ENCODE measurements around the gene TRAPPC2B. TPM values are rescaled to one million over a fixed set of nuclear protein-coding genes. Genes with fewer than 3 reads are reported as not detected.
"Not testable (repeated sequence)": the region's sequence is repeated elsewhere in the genome, so short reads cannot be mapped to it uniquely, and the experiment has no call there.

Gene TRAPPC2B
- total RNA-seq, 2 experiments from 2014 or later, result 3.3 to 3.9 TPM

GRCh38 chr19:57348136-57348535 lies 15.2 kb upstream of the TRAPPC2B start:
- CTCF ChIA-PET, result no interaction called here
- intact Hi-C loops (cut with micrococcal nuclease), result no loop called here
- Mint-ChIP-seq H3K27me3 (peaks cover 5% of the 10 kb centered on the region), H3K4me3 (no peak overlapping the region), H3K36me3 (peaks cover 23% of the 10 kb centered on the region), H3K4me1 (ENCODE audit: low read depth) (peaks cover 23% of the 10 kb centered on the region), H3K9me3 (peaks cover 14% of the 10 kb centered on the region), H3K27ac (no peak overlapping the region)
- no peak for DNase-seq
- POLR2A ChIA-PET, result no interaction called here

DNA sequence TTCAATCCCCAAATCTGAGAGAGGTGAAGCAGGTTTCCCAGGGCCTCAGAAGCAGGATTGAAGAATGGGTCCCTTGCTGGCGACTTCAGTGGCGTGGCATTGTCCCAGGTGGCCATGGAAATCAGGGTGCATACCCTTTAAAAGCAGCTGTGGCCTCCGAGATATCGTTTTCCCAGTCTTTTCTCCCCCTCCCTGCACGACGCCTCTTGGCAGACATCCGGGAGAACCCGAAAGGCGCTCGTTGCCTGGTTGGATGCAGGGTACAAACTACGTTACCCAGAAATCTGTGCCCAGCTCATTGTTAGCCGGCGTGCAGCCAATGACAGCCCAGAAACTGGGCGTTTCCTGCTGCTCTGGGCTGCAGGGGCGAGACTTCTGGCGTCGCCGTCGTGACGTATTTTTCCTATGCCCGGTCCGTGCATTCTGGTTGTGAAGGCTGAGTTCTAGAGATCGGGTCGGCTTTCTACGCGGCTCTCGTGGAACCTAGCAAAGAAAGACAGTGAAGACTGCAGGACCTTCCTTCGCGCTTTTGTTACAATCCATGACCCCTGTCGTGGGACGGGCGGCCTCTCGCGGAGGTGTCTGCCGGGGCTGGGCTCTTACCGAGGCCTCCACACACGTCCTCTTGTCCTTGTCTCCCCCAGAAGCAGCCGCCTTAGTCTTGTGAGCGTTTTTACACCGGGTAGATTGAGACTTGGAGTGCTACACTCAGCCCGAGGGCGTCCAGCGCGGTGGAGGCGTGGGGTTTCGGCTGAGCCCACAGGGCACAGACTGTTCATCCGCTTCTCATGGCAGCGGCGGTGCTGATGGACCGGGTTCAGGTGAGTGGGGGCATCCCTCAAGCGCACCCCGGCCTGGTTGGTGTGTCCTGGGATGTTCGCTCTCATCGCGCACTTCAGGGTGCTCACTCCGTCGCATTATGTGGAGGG lies 12.2 kb upstream of the TRAPPC2B start, which contains the start of gene ZNF304:
ZNF304 (plus strand) TSS at position 395 of the 929 bp plus-strand sequence; CDS start at position 789, 394 bp downstream.
- Mint-ChIP-seq H3K9me3 (peaks cover 42% of the 10 kb centered on the region), H3K27ac (peak within 1 kb of the TSS; percentile 68), H3K4me3 (peak within 1 kb of the TSS; percentile 90), H3K4me1 (ENCODE audit: low read depth) (peaks cover 25% of the 10 kb centered on the region), H3K36me3 (peaks cover 53% of the 10 kb centered on the region), H3K27me3 (peaks cover 5% of the 10 kb centered on the region)
- DNase-seq, result peak; percentile 91
- POLR2A ChIA-PET, result interaction anchor here (1.0 to 1.2 kb wide), 2 partner anchors 12 to 65 kb away, joined by 3 to 7 read pairs; partner anchors contain the start of genes TRAPPC2B and ZNF547
- CTCF ChIA-PET, result no interaction called here
- intact Hi-C loops (cut with micrococcal nuclease), result loop anchor here (1.0 kb wide), 5 partner anchors 12 to 111 kb away; partner anchors contain the start of genes TRAPPC2B, ZNF543, ZNF547 and ZNF548

GRCh38 chr19:57351867-57352266 lies 11.5 kb upstream of the TRAPPC2B start:
- peaks cover 61% of the 10 kb centered on the region for H3K36me3 Mint-ChIP-seq
- CTCF ChIA-PET, result no interaction called here
- H3K27ac Mint-ChIP-seq, result peak overlapping the region; percentile 68
- intact Hi-C loops (cut with micrococcal nuclease), result loop anchor here (1.0 kb wide), 5 partner anchors 11 to 112 kb away; partner anchors contain the start of genes TRAPPC2B, ZNF543, ZNF547 and ZNF548
- peak overlapping the region; percentile 90 for H3K4me3 Mint-ChIP-seq
- H3K9me3 Mint-ChIP-seq, result peaks cover 46% of the 10 kb centered on the region
- no peak for DNase-seq
- peaks cover 4% of the 10 kb centered on the region for H3K27me3 Mint-ChIP-seq
- POLR2A ChIA-PET, result no interaction called here
- peaks cover 25% of the 10 kb centered on the region for H3K4me1 Mint-ChIP-seq (ENCODE audit: low read depth)

GRCh38 chr19:57355916-57356315 lies 7.4 kb upstream of the TRAPPC2B start:
- Mint-ChIP-seq H3K4me3 (no peak overlapping the region), H3K27ac (no peak overlapping the region), H3K9me3 (peaks cover 77% of the 10 kb centered on the region), H3K4me1 (ENCODE audit: low read depth) (peaks cover 23% of the 10 kb centered on the region), H3K36me3 (peaks cover 87% of the 10 kb centered on the region), H3K27me3 (no peaks in the 10 kb centered on the region)
- no peak for DNase-seq
- ChIA-PET CTCF (no interaction called here), POLR2A (no interaction called here)
- intact Hi-C loops (cut with micrococcal nuclease), result no loop called here

- no peak for DNase-seq
- Mint-ChIP-seq H3K36me3 (peaks cover 76% of the 10 kb centered on the region), H3K4me3 (no peak overlapping the region), H3K27me3 (no peaks in the 10 kb centered on the region), H3K4me1 (ENCODE audit: low read depth) (peaks cover 10% of the 10 kb centered on the region), H3K9me3 (peaks cover 80% of the 10 kb centered on the region), H3K27ac (no peak overlapping the region)
- intact Hi-C loops (cut with micrococcal nuclease), result no loop called here
- CTCF ChIA-PET, result no interaction called here
- POLR2A ChIA-PET, result no interaction called here
These were observed 5.9 kb upstream of the TRAPPC2B start for GRCh38 chr19:57357406-57357805.

- H3K9me3 Mint-ChIP-seq, result peaks cover 76% of the 10 kb centered on the region
- intact Hi-C loops (cut with micrococcal nuclease), result no loop called here
These were observed 4.1 kb upstream of the TRAPPC2B start for GRCh38 chr19:57359300-57359699.

DNA sequence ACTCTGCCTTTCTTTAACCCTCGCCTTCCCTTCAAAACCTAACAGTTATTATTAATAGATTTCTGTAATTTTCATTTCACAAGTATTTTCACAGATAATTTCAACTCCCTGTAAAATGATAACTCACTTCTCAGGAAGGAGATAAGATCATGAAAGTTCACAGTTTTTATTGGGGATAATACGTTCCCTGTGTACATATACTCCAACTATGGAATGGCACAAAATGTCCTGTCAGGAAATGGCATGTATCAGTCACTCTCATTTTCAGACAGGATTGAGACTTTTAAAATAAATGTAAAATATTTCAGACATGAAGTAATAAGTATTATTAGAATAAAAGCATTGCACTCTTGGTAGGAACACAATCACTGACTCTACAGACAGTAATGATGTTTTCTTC lies 932 bp upstream of the TRAPPC2B start:
- Mint-ChIP-seq H3K36me3 (peaks cover 47% of the 10 kb centered on the region), H3K4me1 (ENCODE audit: low read depth) (peaks cover 14% of the 10 kb centered on the region), H3K4me3 (peak overlapping the region; percentile 85), H3K9me3 (peaks cover 53% of the 10 kb centered on the region), H3K27ac (no peak overlapping the region), H3K27me3 (no peaks in the 10 kb centered on the region)
- intact Hi-C loops (cut with micrococcal nuclease), result no loop called here
- no peak for DNase-seq
- CTCF ChIA-PET, result interaction anchor here (0.6 kb wide), 1 partner anchor 44 kb away, joined by 4 read pairs; no protein-coding TSS in a partner anchor
- POLR2A ChIA-PET, result interaction anchor here (1.7 kb wide), 1 partner anchor 12 kb away, joined by 7 read pairs; the partner anchor contains the start of gene ZNF304

More at GRCh38 chr19:57359300-57359699, 4.1 kb upstream of the TRAPPC2B start:
- H3K36me3 Mint-ChIP-seq, result peaks cover 70% of the 10 kb centered on the region
- no peak for DNase-seq
- no peaks in the 10 kb centered on the region for H3K27me3 Mint-ChIP-seq
- no peak overlapping the region for H3K27ac Mint-ChIP-seq
- ChIA-PET CTCF (no interaction called here), POLR2A (no interaction called here)
- no peak overlapping the region for H3K4me3 Mint-ChIP-seq
- peaks cover 14% of the 10 kb centered on the region for H3K4me1 Mint-ChIP-seq (ENCODE audit: low read depth)

DNA sequence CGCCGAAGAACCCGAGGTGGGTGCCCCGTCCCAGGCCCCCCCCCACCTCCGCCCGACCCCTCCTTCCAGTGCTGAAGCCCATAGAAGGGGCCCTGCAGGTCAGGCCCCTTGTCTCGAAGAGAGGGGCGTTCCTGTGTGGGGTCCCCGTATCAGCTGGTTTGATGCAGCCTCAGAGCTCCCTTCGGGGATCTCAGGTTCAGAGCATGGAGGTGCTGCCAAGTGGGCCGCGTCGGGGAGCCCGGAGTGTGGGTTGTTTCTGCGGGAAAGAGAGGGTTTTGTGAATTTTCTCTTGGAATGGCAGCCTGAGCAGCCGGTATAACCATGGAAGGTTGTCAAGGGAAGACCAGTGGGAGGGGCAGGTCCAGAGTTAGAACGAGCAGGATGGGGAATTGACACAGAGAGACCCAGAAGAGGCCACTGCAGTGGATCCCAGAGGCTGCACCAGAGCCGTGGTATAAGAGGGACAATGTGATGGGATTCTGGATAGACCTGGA lies 384 bp downstream of the TRAPPC2B start:
- intact Hi-C loops (cut with micrococcal nuclease), result loop anchor here (1.0 kb wide), 4 partner anchors 12 to 83 kb away; partner anchors contain the start of genes ZNF304, ZNF460, ZNF543 and ZNF548
- no peak for DNase-seq
- Mint-ChIP-seq H3K27me3 (no peaks in the 10 kb centered on the region), H3K9me3 (peaks cover 52% of the 10 kb centered on the region), H3K4me3 (peak overlapping the region; percentile 85), H3K27ac (peak overlapping the region; percentile 92), H3K4me1 (ENCODE audit: low read depth) (peaks cover 14% of the 10 kb centered on the region), H3K36me3 (peaks cover 41% of the 10 kb centered on the region)
- ChIA-PET POLR2A (interaction anchor here (1.7 kb wide), 1 partner anchor 13 kb away, joined by 7 read pairs; the partner anchor contains the start of gene ZNF304), CTCF (no interaction called here)

GRCh38 chr19:57366776-57367175 lies 3.4 kb downstream of the TRAPPC2B start:
- intact Hi-C loops (cut with micrococcal nuclease), result no loop called here
- H3K4me3 Mint-ChIP-seq, result no peak overlapping the region

DNA sequence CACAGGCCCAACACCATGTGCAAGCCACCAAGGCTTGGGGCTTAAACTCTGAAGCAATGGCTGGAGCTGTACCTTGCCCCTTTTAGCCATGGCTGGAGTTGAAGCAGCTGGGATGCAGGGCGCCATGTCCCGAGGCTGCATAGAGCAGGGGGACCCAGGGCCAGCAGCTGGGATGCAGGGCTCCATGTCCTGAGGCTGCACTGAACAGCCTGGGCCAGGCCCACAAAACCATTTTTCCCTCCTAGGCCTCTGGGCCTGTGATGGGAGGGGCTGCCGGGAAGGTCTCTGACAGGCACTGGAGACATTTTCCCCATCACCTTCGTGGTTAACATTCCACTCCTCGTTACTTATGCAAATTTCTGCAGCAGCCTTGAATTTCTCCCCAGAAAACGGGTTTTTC lies 10.8 kb downstream of the TRAPPC2B start:
- POLR2A ChIA-PET, result no interaction called here
- no peaks in the 10 kb centered on the region for H3K27me3 Mint-ChIP-seq
- no peak overlapping the region for H3K27ac Mint-ChIP-seq
- intact Hi-C loops (cut with micrococcal nuclease), result no loop called here
- H3K4me3 Mint-ChIP-seq, result no peak overlapping the region
- H3K9me3 Mint-ChIP-seq, result peaks cover 61% of the 10 kb centered on the region
- no peaks in the 10 kb centered on the region for H3K4me1 Mint-ChIP-seq (ENCODE audit: low read depth)
- DNase-seq, result no peak
- peaks cover 89% of the 10 kb centered on the region for H3K36me3 Mint-ChIP-seq
- CTCF ChIA-PET, result no interaction called here

More at GRCh38 chr19:57366776-57367175, 3.4 kb downstream of the TRAPPC2B start:
- no peaks in the 10 kb centered on the region for H3K27me3 Mint-ChIP-seq
- peaks cover 51% of the 10 kb centered on the region for H3K36me3 Mint-ChIP-seq
- peaks cover 40% of the 10 kb centered on the region for H3K9me3 Mint-ChIP-seq
- no peak for DNase-seq
- H3K4me1 Mint-ChIP-seq (ENCODE audit: low read depth), result peaks cover 14% of the 10 kb centered on the region
- ChIA-PET POLR2A (no interaction called here), CTCF (no interaction called here)
- no peak overlapping the region for H3K27ac Mint-ChIP-seq

DNA sequence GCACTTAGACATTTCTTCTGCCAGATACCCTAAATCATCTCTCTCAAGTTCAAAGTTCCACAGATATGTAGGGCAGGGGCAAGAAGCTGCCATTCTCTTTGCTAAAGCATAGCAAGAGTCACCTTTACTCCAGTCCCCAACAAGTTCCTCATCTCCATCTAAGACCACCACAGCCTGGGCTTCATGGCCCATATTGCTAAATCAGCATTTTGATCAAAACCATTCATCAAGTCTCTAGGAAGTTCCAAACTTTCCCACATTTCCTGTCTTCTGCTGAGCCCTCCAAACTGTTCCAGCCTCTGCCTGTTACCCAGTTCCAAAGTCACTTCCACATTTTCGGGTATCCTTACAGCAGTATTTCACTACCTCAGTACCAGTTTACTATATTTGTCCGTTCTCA lies 11.3 kb downstream of the TRAPPC2B start:
- H3K27ac Mint-ChIP-seq; DNase-seq; CTCF ChIA-PET; POLR2A ChIA-PET; H3K4me1 Mint-ChIP-seq (ENCODE audit: low read depth); H3K27me3 Mint-ChIP-seq; H3K4me3 Mint-ChIP-seq; intact Hi-C loops (cut with micrococcal nuclease): not testable (repeated sequence)
- Mint-ChIP-seq H3K36me3 (peaks cover 89% of the 10 kb centered on the region), H3K9me3 (peaks cover 63% of the 10 kb centered on the region)

- no peaks in the 10 kb centered on the region for H3K4me1 Mint-ChIP-seq (ENCODE audit: low read depth)
- H3K27me3 Mint-ChIP-seq, result no peaks in the 10 kb centered on the region
- CTCF ChIA-PET, result no interaction called here
- H3K36me3 Mint-ChIP-seq, result peaks cover 86% of the 10 kb centered on the region
- intact Hi-C loops (cut with micrococcal nuclease), result no loop called here
- no peak for DNase-seq
- no peak overlapping the region for H3K27ac Mint-ChIP-seq
- H3K9me3 Mint-ChIP-seq, result peaks cover 74% of the 10 kb centered on the region
- no peak overlapping the region for H3K4me3 Mint-ChIP-seq
- POLR2A ChIA-PET, result no interaction called here
These were observed 12.8 kb downstream of the TRAPPC2B start for GRCh38 chr19:57376151-57376550.

Measured in activated CD4-positive, alpha-beta memory T cell treated with anti-CD3 and anti-CD28 coated beads for 36 hours (primary cell).